Hepatocyte (in vitro differentiated cells): ENCODE measurements around the gene EXOSC7. TPM values are rescaled to one million over a fixed set of nuclear protein-coding genes. Genes with fewer than 3 reads are reported as not detected.
"Not testable (repeated sequence)": the region's sequence is repeated elsewhere in the genome, so short reads cannot be mapped to it uniquely, and the experiment has no call there.

Source experiments
- DNase-seq: peaks from one replicate; pipeline ENCODE4 v3.0.0-alpha.2; 2016; ENCODE audit warnings: low spot score
- H2AFZ ChIP-seq: fragments of 200-600 bp; sonication (generic); 2 replicates; pipeline ENCODE4 v1.6.0; 2016; ENCODE audit warnings: antibody characterized with exemption, mild to moderate bottlenecking
- H3K27ac ChIP-seq: fragments of 200-600 bp; sonication (generic); 2 replicates; pipeline ENCODE4 v1.5.1; 2016; ENCODE audit warnings: mild to moderate bottlenecking
- H3K27me3 ChIP-seq: fragments of 200-600 bp; sonication (generic); 2 replicates; pipeline ENCODE4 v1.6.1; 2016
- H3K36me3 ChIP-seq: fragments of 200-600 bp; sonication (generic); replicated peaks from 2 replicates; pipeline ENCODE4 v1.5.1; 2016; ENCODE audit warnings: low read depth; ENCODE audit not compliant: insufficient read depth
- H3K4me1 ChIP-seq: fragments of 200-600 bp; sonication (generic); 2 replicates; pipeline ENCODE4 v1.5.1; 2016; ENCODE audit warnings: mild to moderate bottlenecking, moderate library complexity; ENCODE audit not compliant: insufficient read depth
- H3K4me2 ChIP-seq: fragments of 200-600 bp; sonication (generic); 2 replicates; pipeline ENCODE4 v1.6.0; 2016
- H3K4me3 ChIP-seq: fragments of 200-600 bp; sonication (generic); 2 replicates; pipeline ENCODE4 v1.5.1; 2016; ENCODE audit warnings: mild to moderate bottlenecking
- H3K79me2 ChIP-seq: fragments of 200-600 bp; sonication (generic); 2 replicates; pipeline ENCODE4 v1.6.0; 2017; ENCODE audit warnings: mild to moderate bottlenecking
- H3K9me2 ChIP-seq: fragments of 200-600 bp; sonication (generic); replicated peaks from 2 replicates; pipeline ENCODE4 v1.6.0; 2017; ENCODE audit warnings: mild to moderate bottlenecking; ENCODE audit not compliant: insufficient read depth
- H3K9me3 ChIP-seq: fragments of 200-600 bp; sonication (generic); 2 replicates; pipeline ENCODE4 v1.5.1; 2016; ENCODE audit warnings: low read depth, mild to moderate bottlenecking
- H4K20me1 ChIP-seq: fragments of 200-600 bp; sonication (generic); 2 replicates; pipeline ENCODE4 v1.6.0; 2016; ENCODE audit warnings: mild to moderate bottlenecking; ENCODE audit not compliant: insufficient read depth, poor library complexity, severe bottlenecking
- CTCF ChIP-seq: fragments of 200-600 bp; sonication (generic); IDR thresholded peaks from 2 replicates; pipeline ENCODE4 v1.5.1; 2016; ENCODE audit warnings: antibody characterized with exemption, mild to moderate bottlenecking; ENCODE audit not compliant: poor library complexity
- EZH2 ChIP-seq: fragments of 200-600 bp; sonication (generic); IDR thresholded peaks from 2 replicates; pipeline ENCODE4 v1.6.1; 2016; ENCODE audit warnings: antibody characterized with exemption, mild to moderate bottlenecking, borderline replicate concordance
- EZH2phosphoT487 ChIP-seq: fragments of 200-600 bp; sonication (generic); IDR thresholded peaks from one replicate; pipeline ENCODE4 v1.6.1; 2018; ENCODE audit warnings: antibody characterized with exemption, mild to moderate bottlenecking, low read depth, moderate library complexity; ENCODE audit not compliant: unreplicated experiment, severe bottlenecking
- WGBS: methylation state at CpG from one replicate; pipeline ENCODE4 v1.1.6; 2016; ENCODE audit warnings: low lambda C conversion rate; ENCODE audit errors: missing lambda C conversion rate; 5-methylcytosine and 5-hydroxymethylcytosine counted together
- polyA plus RNA-seq: library from polyadenylated mRNA; unstranded; fragments of >200 nt; fragmentation: Nextera tagmentation; extraction: Ambion mirVana; gene quantifications from 2 replicates; pipeline ENCODE4 v1.2.1, GENCODE V29; 2016
- total RNA-seq: library from RNA; depleted of rRNA; stranded (reverse); fragments of >200 nt; gene quantifications from 2 replicates; pipeline ENCODE4 v1.2.3, GENCODE V29; 2014

EXOSC7 gene
- total and polyA plus RNA-seq, 2 experiments from 2014 or later = 53.3 to 55.8 TPM

GRCh38 chr3:44981751-44982150 lies 5.7 kb downstream of the EXOSC7 start:
- Histone ChIP-seq H3K27me3 (no peaks in the 10 kb centered on the region), H4K20me1 (peaks cover 12% of the 10 kb centered on the region), H3K79me2 (peaks cover 92% of the 10 kb centered on the region), H3K4me3 (no peak overlapping the region), H3K9me3 (no peaks in the 10 kb centered on the region), H2AFZ (no peak overlapping the region), H3K27ac (no peak overlapping the region), H3K4me1 (peaks cover 9% of the 10 kb centered on the region), H3K9me2 (no peaks in the 10 kb centered on the region), H3K4me2 (no peak overlapping the region), H3K36me3 (no peaks in the 10 kb centered on the region)
- no peak for TF ChIP-seq EZH2phosphoT487
- no peak for TF ChIP-seq EZH2
- no peak for TF ChIP-seq CTCF
- WGBS = 87% methylated on average over 4 of the region's 4 CpGs
- DNase-seq = no peak

- Histone ChIP-seq H3K9me3 (no peaks in the 10 kb centered on the region), H3K4me3 (no peak overlapping the region), H3K36me3 (no peaks in the 10 kb centered on the region), H3K27me3 (no peaks in the 10 kb centered on the region), H2AFZ (no peak overlapping the region), H3K9me2 (no peaks in the 10 kb centered on the region), H4K20me1 (peaks cover 12% of the 10 kb centered on the region), H3K79me2 (peaks cover 89% of the 10 kb centered on the region), H3K4me1 (peaks cover under 1% of the 10 kb centered on the region), H3K27ac (no peak overlapping the region), H3K4me2 (no peak overlapping the region)
- TF ChIP-seq CTCF = no peak
- TF ChIP-seq EZH2phosphoT487 = no peak
- no peak for TF ChIP-seq EZH2
- DNase-seq = no peak
- WGBS = 91% methylated on average over 3 of the region's 3 CpGs
Measured at GRCh38 chr3:44982817-44983216, 6.8 kb downstream of the EXOSC7 start.

GRCh38 chr3:44983484-44983941 lies 7.5 kb downstream of the EXOSC7 start:
- Histone ChIP-seq H3K4me3 (no peak overlapping the region), H3K9me2 (no peaks in the 10 kb centered on the region), H3K27ac (no peak overlapping the region), H2AFZ (no peak overlapping the region), H3K79me2 (peaks cover 88% of the 10 kb centered on the region), H3K9me3 (no peaks in the 10 kb centered on the region), H4K20me1 (peaks cover 12% of the 10 kb centered on the region), H3K4me1 (no peaks in the 10 kb centered on the region), H3K36me3 (no peaks in the 10 kb centered on the region), H3K27me3 (no peaks in the 10 kb centered on the region), H3K4me2 (no peak overlapping the region)
- 68% methylated on average over 1 of the region's 1 CpG for WGBS
- no peak for DNase-seq
- TF ChIP-seq EZH2 (no peak), CTCF (no peak)

- Histone ChIP-seq H3K9me3 (no peaks in the 10 kb centered on the region), H3K9me2 (no peaks in the 10 kb centered on the region), H3K4me3 (no peak overlapping the region), H3K79me2 (peaks cover 87% of the 10 kb centered on the region), H4K20me1 (peaks cover 12% of the 10 kb centered on the region), H3K4me1 (no peaks in the 10 kb centered on the region), H2AFZ (no peak overlapping the region), H3K27me3 (no peaks in the 10 kb centered on the region), H3K4me2 (no peak overlapping the region), H3K36me3 (no peaks in the 10 kb centered on the region), H3K27ac (no peak overlapping the region)
- 95% methylated on average over 2 of the region's 2 CpGs for WGBS
- no peak for DNase-seq
- TF ChIP-seq EZH2phosphoT487 (no peak), EZH2 (no peak), CTCF (no peak)
Measured at GRCh38 chr3:44984335-44984734, 8.3 kb downstream of the EXOSC7 start.

GRCh38 chr3:44986330-44986729 lies 10.3 kb downstream of the EXOSC7 start:
- H3K27me3 ChIP-seq, H3K27ac ChIP-seq, H3K4me1 ChIP-seq, H3K9me3 ChIP-seq, H3K9me2 ChIP-seq, H4K20me1 ChIP-seq, H3K4me2 ChIP-seq, H3K36me3 ChIP-seq, DNase-seq, H2AFZ ChIP-seq, H3K4me3 ChIP-seq: not testable (repeated sequence)
- peaks cover 71% of the 10 kb centered on the region for H3K79me2 ChIP-seq
- WGBS = 100% methylated on average over 6 of the region's 14 CpGs
